Stomach (tissue), 4 donors: ENCODE data around the gene STK33.

Source experiments
- CTCF ChIP-seq, 7 experiments: fragments of 450-650 bp in 4 of 7; fragments of 200-600 bp in 3 of 7; sonication (generic) in 3 of 7; IDR thresholded peaks; one replicate each; pipeline ENCODE4 v1.5.1; 2016 to 2019; ENCODE audit warnings: antibody characterized with exemption in 7 of 7, control low read depth in 2 of 7, mild to moderate bottlenecking in 1 of 7
- EP300 ChIP-seq: sonication (generic); formaldehyde crosslinking; IDR thresholded peaks from one replicate; pipeline ENCODE4 v1.6.1; 2017; ENCODE audit warnings: antibody characterized with exemption
- POLR2A ChIP-seq, 4 donors: fragments of 450-650 bp; IDR thresholded peaks; one replicate each; pipeline ENCODE4 v1.6.1; 2016; ENCODE audit warnings: antibody characterized with exemption in 4 of 4, control low read depth in 2 of 4, mild to moderate bottlenecking in 1 of 4, moderate library complexity in 1 of 4
- POLR2AphosphoS5 ChIP-seq, 3 donors: sonication (generic); formaldehyde crosslinking; IDR thresholded peaks; one replicate each; pipeline ENCODE4 v1.6.1; 2016; ENCODE audit warnings: antibody characterized with exemption in 3 of 3

- no peak for TF ChIP-seq POLR2A (IDR thresholded peaks at IDR 0.05)
- TF ChIP-seq EP300, result no peak
- no peak for TF ChIP-seq CTCF (IDR thresholded peaks at IDR 0.05)
- no peak for TF ChIP-seq POLR2AphosphoS5 (IDR thresholded peaks at IDR 0.05)
Measured at GRCh38 chr11:8387693-8388092, 206.3 kb downstream of the STK33 start.
